ENCODE data around the gene YJU2.

DNA sequence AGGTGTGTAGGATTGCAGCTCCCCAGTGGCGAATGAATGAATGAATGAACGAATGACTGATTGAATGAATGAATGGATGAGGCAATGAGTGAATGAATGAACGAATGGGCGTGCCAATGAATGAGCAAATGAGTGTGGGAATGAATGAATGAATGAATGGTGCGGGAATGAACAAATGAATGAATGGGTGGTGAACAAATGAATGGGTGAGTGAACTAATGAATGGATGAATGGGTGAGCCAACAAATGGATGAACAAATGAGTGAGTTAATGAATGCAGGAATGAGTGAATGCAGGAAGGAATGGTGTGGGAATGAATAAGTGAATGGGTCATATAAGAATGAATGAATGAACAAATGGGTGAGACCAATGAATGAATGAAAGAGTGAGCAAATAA, 49.7 kb upstream of the YJU2 start:
- TF ChIP-seq, protein P1, sequence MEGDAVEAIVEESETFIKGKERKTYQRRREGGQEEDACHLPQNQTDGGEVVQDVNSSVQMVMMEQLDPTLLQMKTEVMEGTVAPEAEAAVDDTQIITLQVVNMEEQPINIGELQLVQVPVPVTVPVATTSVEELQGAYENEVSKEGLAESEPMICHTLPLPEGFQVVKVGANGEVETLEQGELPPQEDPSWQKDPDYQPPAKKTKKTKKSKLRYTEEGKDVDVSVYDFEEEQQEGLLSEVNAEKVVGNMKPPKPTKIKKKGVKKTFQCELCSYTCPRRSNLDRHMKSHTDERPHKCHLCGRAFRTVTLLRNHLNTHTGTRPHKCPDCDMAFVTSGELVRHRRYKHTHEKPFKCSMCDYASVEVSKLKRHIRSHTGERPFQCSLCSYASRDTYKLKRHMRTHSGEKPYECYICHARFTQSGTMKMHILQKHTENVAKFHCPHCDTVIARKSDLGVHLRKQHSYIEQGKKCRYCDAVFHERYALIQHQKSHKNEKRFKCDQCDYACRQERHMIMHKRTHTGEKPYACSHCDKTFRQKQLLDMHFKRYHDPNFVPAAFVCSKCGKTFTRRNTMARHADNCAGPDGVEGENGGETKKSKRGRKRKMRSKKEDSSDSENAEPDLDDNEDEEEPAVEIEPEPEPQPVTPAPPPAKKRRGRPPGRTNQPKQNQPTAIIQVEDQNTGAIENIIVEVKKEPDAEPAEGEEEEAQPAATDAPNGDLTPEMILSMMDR (CRISPR knock-in tag; IDR thresholded peaks at IDR 0.05) = no peak
- TF ChIP-seq TRIM24 (CRISPR knock-in tag; IDR thresholded peaks at IDR 0.05) (no peak), SP1 (IDR thresholded peaks at IDR 0.05) (no peak), SP1 (CRISPR knock-in tag; IDR thresholded peaks at IDR 0.05) (no peak), ZNF205 (CRISPR knock-in tag; IDR thresholded peaks at IDR 0.05) (no peak), TAF1 (CRISPR knock-in tag; IDR thresholded peaks at IDR 0.05) (no peak)
- TF ChIP-seq, protein P2, sequence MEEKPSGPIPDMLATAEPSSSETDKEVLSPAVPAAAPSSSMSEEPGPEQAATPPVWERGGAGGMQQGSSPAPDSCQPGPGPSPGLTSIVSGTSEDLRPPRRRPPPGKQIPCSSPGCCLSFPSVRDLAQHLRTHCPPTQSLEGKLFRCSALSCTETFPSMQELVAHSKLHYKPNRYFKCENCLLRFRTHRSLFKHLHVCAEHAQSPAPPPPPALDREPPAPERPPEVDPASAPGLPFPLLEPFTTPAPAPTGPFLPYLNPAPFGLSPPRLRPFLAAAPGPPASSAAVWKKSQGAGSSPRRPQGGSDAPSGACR (CRISPR knock-in tag; IDR thresholded peaks at IDR 0.05) = no peak
